HCT116 (cell line): Measurements from ENCODE around the gene ATCAY.

Experiments
- ATF3 ChIP-seq: IDR thresholded peaks from 2 replicates; pipeline ENCODE4 v1.6.1; 2012
- CBX3 ChIP-seq: IDR thresholded peaks from 2 replicates; pipeline ENCODE4 v1.6.1; 2012; ENCODE audit warnings: low read depth
- CTCF ChIP-seq, 3 experiments: fragments of 200-600 bp in 1 of 3; sonication (generic) in 1 of 3; IDR thresholded peaks in 2 of 3; conservative IDR thresholded peaks in 1 of 3; 2 replicates each; pipeline ENCODE4 v1.5.1; 2012 to 2017; ENCODE audit warnings: low read depth in 2 of 3, low read length in 2 of 3, antibody characterized with exemption in 1 of 3, borderline replicate concordance in 1 of 3, control low read depth in 1 of 3, mild to moderate bottlenecking in 1 of 3, mixed read lengths in 1 of 3, mixed run types in 1 of 3, moderate library complexity in 1 of 3; ENCODE audit not compliant: insufficient read depth in 1 of 3
- EGR1 ChIP-seq: IDR thresholded peaks from 2 replicates; pipeline ENCODE4 v1.6.1; 2012; ENCODE audit warnings: low read depth
- ELF1 ChIP-seq: IDR thresholded peaks from 2 replicates; pipeline ENCODE4 v1.6.1; 2012; ENCODE audit warnings: low read depth, borderline replicate concordance
- EZH2 ChIP-seq: fragments of 200-600 bp; sonication (generic); IDR thresholded peaks from 2 replicates; pipeline ENCODE4 v1.6.1; 2017; ENCODE audit warnings: antibody characterized with exemption, mixed run types
- MAX ChIP-seq: IDR thresholded peaks from 2 replicates; pipeline ENCODE4 v1.6.1; 2012
- POLR2A ChIP-seq: IDR thresholded peaks from 2 replicates; pipeline ENCODE4 v1.7.0; 2011; ENCODE audit warnings: borderline replicate concordance; ENCODE audit not compliant: insufficient read depth, insufficient read length; ENCODE audit errors: extremely low read depth
- POLR2AphosphoS5 ChIP-seq: IDR thresholded peaks from 2 replicates; pipeline ENCODE4 v1.6.1; 2011; ENCODE audit warnings: mild to moderate bottlenecking, low read depth, low read length, moderate library complexity
- RAD21 ChIP-seq: IDR thresholded peaks from 2 replicates; pipeline ENCODE4 v1.6.1; 2012; ENCODE audit warnings: low read depth, mild to moderate bottlenecking
- YY1 ChIP-seq: IDR thresholded peaks from 2 replicates; pipeline ENCODE4 v1.6.1; 2011; ENCODE audit warnings: low read length, low read depth, moderate library complexity, mild to moderate bottlenecking; ENCODE audit not compliant: insufficient replicate concordance; ENCODE audit errors: extremely low read depth
- ZFX ChIP-seq: fragments of 450-650 bp; IDR thresholded peaks from 2 replicates; pipeline ENCODE4 v1.6.1; 2017

- TF ChIP-seq CTCF (IDR thresholded peaks at IDR 0.05 in 2 of 3, conservative IDR thresholded peaks at IDR 0.05 in 1 of 3; ENCODE audit: borderline replicate concordance in 1 of 3, insufficient read depth in 1 of 3, low read depth in 2 of 3, low read length in 2 of 3) (no peak), ELF1 (no peak), POLR2A (no peak), YY1 (no peak), CBX3 (no peak), EZH2 (no peak), POLR2AphosphoS5 (no peak), ATF3 (no peak), MAX (no peak), RAD21 (no peak), ZFX (no peak), EGR1 (no peak)
Observed at GRCh38 chr19:3961007-3961406, 80.5 kb downstream of the ATCAY start.
